ENCODE results near the gene SCAMP4. TPM values are rescaled to one million over a fixed set of nuclear protein-coding genes. Genes with fewer than 3 reads are reported as not detected.

The SCAMP4 gene
- total and polyA plus RNA-seq, 2 experiments from 2014 or later, result 53.7 to 62.5 TPM

- no peak overlapping the region for H3K4me3 ChIP-seq
- TF ChIP-seq CTCF (IDR thresholded peaks at IDR 0.05; ENCODE audit: low read depth, low read length), result no peak
- no peaks in the 10 kb centered on the region for H3K27me3 ChIP-seq
- no peak overlapping the region for H3K27ac ChIP-seq
- no peaks in the 10 kb centered on the region for H3K9me3 ChIP-seq (ENCODE audit: low read depth)
- H3K36me3 ChIP-seq, result peaks cover 5% of the 10 kb centered on the region
- DNase-seq (ENCODE audit: low read depth in 1 of 2, low spot score in 1 of 2), result no peak
- no peaks in the 10 kb centered on the region for H3K4me1 ChIP-seq (ENCODE audit: low read depth)
Observed at GRCh38 chr19:1920644-1921043, 15.4 kb downstream of the SCAMP4 start.

- H3K4me3 ChIP-seq, result no peak overlapping the region
- DNase-seq (ENCODE audit: low read depth in 1 of 2, low spot score in 1 of 2), result no peak
- peaks cover 5% of the 10 kb centered on the region for H3K36me3 ChIP-seq
- H3K9me3 ChIP-seq (ENCODE audit: low read depth), result no peaks in the 10 kb centered on the region
- H3K4me1 ChIP-seq (ENCODE audit: low read depth), result no peaks in the 10 kb centered on the region
- no peaks in the 10 kb centered on the region for H3K27me3 ChIP-seq
- no peak overlapping the region for H3K27ac ChIP-seq
- TF ChIP-seq CTCF (IDR thresholded peaks at IDR 0.05; ENCODE audit: low read depth, low read length), result no peak
Observed at GRCh38 chr19:1921326-1921725, 16.1 kb downstream of the SCAMP4 start.

- no peak overlapping the region for H3K4me3 ChIP-seq
- H3K4me1 ChIP-seq (ENCODE audit: low read depth), result no peaks in the 10 kb centered on the region
- H3K36me3 ChIP-seq, result peaks cover 5% of the 10 kb centered on the region
- H3K27ac ChIP-seq, result no peak overlapping the region
- no peaks in the 10 kb centered on the region for H3K27me3 ChIP-seq
- H3K9me3 ChIP-seq (ENCODE audit: low read depth), result no peaks in the 10 kb centered on the region
- DNase-seq (ENCODE audit: low read depth in 1 of 2, low spot score in 1 of 2), result no peak
- no peak for TF ChIP-seq CTCF (IDR thresholded peaks at IDR 0.05; ENCODE audit: low read depth, low read length)
Observed at GRCh38 chr19:1921825-1922224, 16.6 kb downstream of the SCAMP4 start.

GRCh38 chr19:1922803-1923202, 17.6 kb downstream of the SCAMP4 start:
- no peaks in the 10 kb centered on the region for H3K9me3 ChIP-seq (ENCODE audit: low read depth)
- DNase-seq (ENCODE audit: low read depth in 1 of 2, low spot score in 1 of 2), result no peak
- no peak overlapping the region for H3K4me3 ChIP-seq
- H3K27ac ChIP-seq, result no peak overlapping the region
- H3K36me3 ChIP-seq, result peaks cover 5% of the 10 kb centered on the region
- no peaks in the 10 kb centered on the region for H3K4me1 ChIP-seq (ENCODE audit: low read depth)
- no peak for TF ChIP-seq CTCF (IDR thresholded peaks at IDR 0.05; ENCODE audit: low read depth, low read length)
- H3K27me3 ChIP-seq, result no peaks in the 10 kb centered on the region

- DNase-seq (ENCODE audit: low read depth in 1 of 2, low spot score in 1 of 2), result no peak
- no peak for TF ChIP-seq CTCF (IDR thresholded peaks at IDR 0.05; ENCODE audit: low read depth, low read length)
- Histone ChIP-seq H3K27me3 (no peaks in the 10 kb centered on the region), H3K9me3 (ENCODE audit: low read depth) (no peaks in the 10 kb centered on the region), H3K4me1 (ENCODE audit: low read depth) (no peaks in the 10 kb centered on the region), H3K4me3 (no peak overlapping the region), H3K36me3 (peaks cover 5% of the 10 kb centered on the region), H3K27ac (no peak overlapping the region)
Observed at GRCh38 chr19:1923319-1923718, 18.1 kb downstream of the SCAMP4 start.
